Neural cell (in vitro differentiated cells): ENCODE results near the gene THBS2. TPM values are rescaled to one million over a fixed set of nuclear protein-coding genes. Genes with fewer than 3 reads are reported as not detected.

ENCODE experiments used
- H2AFZ ChIP-seq: fragments of 200-600, 300-800 bp; sonication (generic), shearing (Covaris generic); 2 replicates; pipeline ENCODE4 v1.6.0; 2014; ENCODE audit warnings: low read depth, mild to moderate bottlenecking, antibody characterized with exemption, low read length, moderate library complexity
- H3F3A ChIP-seq: fragments of 200-600 bp; shearing (Covaris generic); 2 replicates; pipeline ENCODE4 v1.6.1; 2016; ENCODE audit warnings: mild to moderate bottlenecking, moderate library complexity, mixed read lengths, antibody characterized with exemption, low read length; ENCODE audit not compliant: insufficient read depth, poor library complexity, severe bottlenecking
- H3K27ac ChIP-seq: fragments of 200-600, 300-800 bp; sonication (generic), shearing (Covaris generic); 2 replicates; pipeline ENCODE4 v1.5.1; 2014; ENCODE audit warnings: mild to moderate bottlenecking, low read length, moderate library complexity
- H3K27me3 ChIP-seq: fragments of 300-800, 200-600 bp; sonication (generic), shearing (Covaris generic); 2 replicates; pipeline ENCODE4 v1.6.0; 2014; ENCODE audit warnings: mild to moderate bottlenecking, low read depth, low read length, moderate library complexity; ENCODE audit not compliant: insufficient read depth
- H3K36me3 ChIP-seq: fragments of 300-800, 200-600 bp; sonication (generic), shearing (Covaris generic); 2 replicates; pipeline ENCODE4 v1.5.1; 2014; ENCODE audit warnings: mild to moderate bottlenecking, antibody characterized with exemption, low read length, moderate library complexity; ENCODE audit not compliant: insufficient read depth
- H3K4me2 ChIP-seq: fragments of 300-800, 200-600 bp; sonication (generic), shearing (Covaris generic); 2 replicates; pipeline ENCODE4 v1.6.0; 2014; ENCODE audit warnings: mild to moderate bottlenecking, low read length
- H3K4me3 ChIP-seq: fragments of 300-800, 200-600 bp; sonication (generic), shearing (Covaris generic); 2 replicates; pipeline ENCODE4 v1.5.1; 2014; ENCODE audit warnings: mild to moderate bottlenecking, low read length, moderate library complexity
- H3K79me2 ChIP-seq: fragments of 200-600 bp; shearing (Covaris generic); replicated peaks from 2 replicates; pipeline ENCODE4 v1.6.0; 2014; ENCODE audit warnings: mild to moderate bottlenecking, low read length, moderate library complexity; ENCODE audit not compliant: insufficient read depth
- H3K9ac ChIP-seq: fragments of 300-800, 200-600 bp; sonication (generic), shearing (Covaris generic); 2 replicates; pipeline ENCODE4 v1.6.1; 2016; ENCODE audit warnings: mild to moderate bottlenecking, low read length, mixed read lengths
- H3K9me2 ChIP-seq: fragments of 200-600 bp; shearing (Covaris generic); 2 replicates; pipeline ENCODE4 v1.6.1; 2016; ENCODE audit warnings: mild to moderate bottlenecking, low read length, mixed read lengths; ENCODE audit not compliant: insufficient read depth
- H3K9me3 ChIP-seq: fragments of 200-600, 300-800 bp; sonication (generic), shearing (Covaris generic); 2 replicates; pipeline ENCODE4 v1.6.1; 2016; ENCODE audit warnings: mild to moderate bottlenecking, mixed run types, low read length, moderate library complexity, mixed read lengths
- H4K20me1 ChIP-seq: fragments of 200-600 bp; shearing (Covaris generic); 2 replicates; pipeline ENCODE4 v1.6.1; 2016; ENCODE audit warnings: mild to moderate bottlenecking, mixed run types; ENCODE audit not compliant: insufficient read depth
- CTCF ChIP-seq: fragments of 450-650 bp; IDR thresholded peaks from 2 replicates; pipeline ENCODE4 v1.5.1; 2014; ENCODE audit warnings: antibody characterized with exemption, mild to moderate bottlenecking, moderate library complexity; ENCODE audit not compliant: poor library complexity, severe bottlenecking
- EP300 ChIP-seq: fragments of 450-650 bp; conservative IDR thresholded peaks from 2 replicates; pipeline ENCODE4 v1.6.1; 2014; ENCODE audit warnings: antibody characterized with exemption, mild to moderate bottlenecking, moderate library complexity; ENCODE audit not compliant: poor library complexity, severe bottlenecking
- EZH2 ChIP-seq: fragments of 200-600, 300-800 bp; shearing (Covaris generic), sonication (generic); IDR thresholded peaks from 2 replicates; pipeline ENCODE4 v1.6.1; 2014; ENCODE audit warnings: antibody characterized with exemption, low read length, borderline replicate concordance, mild to moderate bottlenecking; ENCODE audit not compliant: insufficient read depth, poor library complexity, severe bottlenecking
- MXI1 ChIP-seq: fragments of 450-650 bp; conservative IDR thresholded peaks from 2 replicates; pipeline ENCODE4 v1.6.1; 2014; ENCODE audit warnings: antibody characterized with exemption, mild to moderate bottlenecking; ENCODE audit not compliant: poor library complexity, severe bottlenecking
- POLR2AphosphoS5 ChIP-seq: IDR thresholded peaks from 2 replicates; pipeline ENCODE4 v1.6.1; 2012
- RAD21 ChIP-seq: fragments of 450-650 bp; conservative IDR thresholded peaks from 2 replicates; pipeline ENCODE4 v1.6.1; 2014; ENCODE audit warnings: antibody characterized with exemption, mild to moderate bottlenecking, moderate library complexity
- REST ChIP-seq: IDR thresholded peaks from 2 replicates; pipeline ENCODE4 v1.6.1; 2012; ENCODE audit warnings: borderline replicate concordance
- SMC3 ChIP-seq: fragments of 450-650 bp; conservative IDR thresholded peaks from 2 replicates; pipeline ENCODE4 v1.6.1; 2014; ENCODE audit warnings: antibody characterized with exemption, mild to moderate bottlenecking, moderate library complexity; ENCODE audit not compliant: poor library complexity
- TAF1 ChIP-seq: IDR thresholded peaks from 2 replicates; pipeline ENCODE4 v1.6.1; 2012; ENCODE audit warnings: low read depth
- polyA plus RNA-seq: library from polyadenylated mRNA; depleted of rRNA; stranded (reverse); fragments of >200 nt; gene quantifications from 2 replicates; pipeline ENCODE4 v1.2.3, GENCODE V29; 2014

Gene THBS2
- polyA plus RNA-seq, 1 donor from 2014 or later: 0.88 TPM

- Histone ChIP-seq H3K9me3 (no peaks in the 10 kb centered on the region), H3K4me2 (no peak overlapping the region)
Observed at GRCh38 chr6:169186496-169187169, 67.0 kb downstream of the THBS2 start.

More at GRCh38 chr6:169186496-169187169, 67.0 kb downstream of the THBS2 start:
- no peaks in the 10 kb centered on the region for H3K36me3 ChIP-seq
- no peaks in the 10 kb centered on the region for H3K27me3 ChIP-seq
- no peaks in the 10 kb centered on the region for H4K20me1 ChIP-seq
- no peaks in the 10 kb centered on the region for H3K9me2 ChIP-seq
- H3K4me3 ChIP-seq: no peak overlapping the region
- H3F3A ChIP-seq: no peaks in the 10 kb centered on the region
- H2AFZ ChIP-seq: no peak overlapping the region
- TF ChIP-seq EZH2 (no peak), RAD21 (no peak), EP300 (no peak), MXI1 (no peak), REST (no peak), POLR2AphosphoS5 (no peak), CTCF (no peak), TAF1 (no peak), SMC3 (no peak)
- H3K9ac ChIP-seq: no peak overlapping the region
- no peak overlapping the region for H3K27ac ChIP-seq
- H3K79me2 ChIP-seq: no peaks in the 10 kb centered on the region
